Measurements from ENCODE around the gene ZNF280B. TPM values are rescaled to one million over a fixed set of nuclear protein-coding genes. Genes with fewer than 3 reads are reported as not detected.
"Not testable (repeated sequence)": the region's sequence is repeated elsewhere in the genome, so short reads cannot be mapped to it uniquely, and the experiment has no call there.

Gene ZNF280B
- total RNA-seq, 1 experiment from 2014 or later: 0.66 TPM

GRCh38 chr22:22507743-22508273 is 734 bp downstream of the ZNF280B start:
- Histone ChIP-seq H3K9me3 (ENCODE audit: low read length) (no peaks in the 10 kb centered on the region), H2AFZ (ENCODE audit: low read length) (peak overlapping the region; percentile 89), H3F3A (ENCODE audit: low read length, unreplicated experiment) (no peaks in the 10 kb centered on the region), H3K27ac (ENCODE audit: low read length) (no peak overlapping the region), H3K79me2 (ENCODE audit: low read length) (no peaks in the 10 kb centered on the region), H3K4me3 (ENCODE audit: low read length) (peak overlapping the region; percentile 71), H3K36me3 (ENCODE audit: low read depth, low read length) (no peaks in the 10 kb centered on the region), H3K9ac (ENCODE audit: low read length) (peak overlapping the region; percentile 72), H3K27me3 (ENCODE audit: low read length) (peaks cover 3% of the 10 kb centered on the region; the same call in 1 of the 2 replicates), H3K9me2 (replicated peaks; ENCODE audit: low read length) (no peaks in the 10 kb centered on the region), H4K20me1 (ENCODE audit: low read length) (no peaks in the 10 kb centered on the region), H3K4me2 (ENCODE audit: low read length) (peak overlapping the region; percentile 81), H3K4me1 (ENCODE audit: insufficient read depth, low read length) (no peaks in the 10 kb centered on the region; the same call in 1 of the 2 replicates)
- no peak for ATAC-seq
- POLR2A ChIA-PET (ENCODE audit: unreplicated experiment): no interaction called here
- TF ChIP-seq CTCF (conservative IDR thresholded peaks at IDR 0.05; ENCODE audit: low read depth, low read length) (no peak), EZH2 (IDR thresholded peaks at IDR 0.05; ENCODE audit: low read length, unreplicated experiment) (no peak), EZH2phosphoT487 (IDR thresholded peaks at IDR 0.05; ENCODE audit: borderline replicate concordance, low read length) (no peak)
- DNase-seq: no peak
- CTCF ChIA-PET: no interaction called here
- no TSS peak for BruUV-seq (replicated peaks)
- intact Hi-C loops (cut with micrococcal nuclease): no loop called here

- no peak overlapping the region for H3K27ac ChIP-seq (ENCODE audit: low read length)
- no peaks in the 10 kb centered on the region for H3K79me2 ChIP-seq (ENCODE audit: low read length)
- H3K4me1 ChIP-seq (ENCODE audit: insufficient read depth, low read length): no peaks in the 10 kb centered on the region; the same call in 1 of the 2 replicates
- no peak overlapping the region for H2AFZ ChIP-seq (ENCODE audit: low read length)
- POLR2A ChIA-PET (ENCODE audit: unreplicated experiment): no interaction called here
- H3K9me2 ChIP-seq (replicated peaks; ENCODE audit: low read length): no peaks in the 10 kb centered on the region
- no peak overlapping the region for H3K4me2 ChIP-seq (ENCODE audit: low read length)
- no peaks in the 10 kb centered on the region for H3K9me3 ChIP-seq (ENCODE audit: low read length)
- ATAC-seq (no peak), DNase-seq (no peak)
- H3F3A ChIP-seq (ENCODE audit: low read length, unreplicated experiment): no peaks in the 10 kb centered on the region
- intact Hi-C loops (cut with micrococcal nuclease): no loop called here
- BruUV-seq (replicated peaks): no TSS peak
- CTCF ChIA-PET: interaction anchor here (0.6 kb wide), 1 partner anchor 42 kb away, joined by 3 read pairs; no protein-coding TSS in a partner anchor
- no peaks in the 10 kb centered on the region for H3K36me3 ChIP-seq (ENCODE audit: low read depth, low read length)
- no peak for TF ChIP-seq EZH2 (IDR thresholded peaks at IDR 0.05; ENCODE audit: low read length, unreplicated experiment)
- TF ChIP-seq CTCF (conservative IDR thresholded peaks at IDR 0.05; ENCODE audit: low read depth, low read length): no peak
- no peak for TF ChIP-seq EZH2phosphoT487 (IDR thresholded peaks at IDR 0.05; ENCODE audit: borderline replicate concordance, low read length)
- no peak overlapping the region for H3K9ac ChIP-seq (ENCODE audit: low read length)
- H3K27me3 ChIP-seq (ENCODE audit: low read length): no peaks in the 10 kb centered on the region
- H3K4me3 ChIP-seq (ENCODE audit: low read length): no peak overlapping the region
- H4K20me1 ChIP-seq (ENCODE audit: low read length): no peaks in the 10 kb centered on the region
These were observed 1.8 kb downstream of the ZNF280B start for GRCh38 chr22:22506736-22507135.

- no peaks in the 10 kb centered on the region for H3K9me3 ChIP-seq (ENCODE audit: low read length)
- no peak overlapping the region for H2AFZ ChIP-seq (ENCODE audit: low read length)
- no peak overlapping the region for H3K4me2 ChIP-seq (ENCODE audit: low read length)
- H3K4me3 ChIP-seq (ENCODE audit: low read length): no peak overlapping the region
- no peak for DNase-seq
- H3K9me2 ChIP-seq (replicated peaks; ENCODE audit: low read length): no peaks in the 10 kb centered on the region
- CTCF ChIA-PET: no interaction called here
- no peaks in the 10 kb centered on the region for H3F3A ChIP-seq (ENCODE audit: low read length, unreplicated experiment)
- TF ChIP-seq CTCF (conservative IDR thresholded peaks at IDR 0.05; ENCODE audit: low read depth, low read length) (no peak), EZH2 (IDR thresholded peaks at IDR 0.05; ENCODE audit: low read length, unreplicated experiment) (no peak), EZH2phosphoT487 (IDR thresholded peaks at IDR 0.05; ENCODE audit: borderline replicate concordance, low read length) (no peak)
- no peak for ATAC-seq
- no peaks in the 10 kb centered on the region for H3K79me2 ChIP-seq (ENCODE audit: low read length)
- H4K20me1 ChIP-seq (ENCODE audit: low read length): no peaks in the 10 kb centered on the region
- no peak overlapping the region for H3K27ac ChIP-seq (ENCODE audit: low read length)
- no TSS peak for BruUV-seq (replicated peaks)
- H3K27me3 ChIP-seq (ENCODE audit: low read length): no peaks in the 10 kb centered on the region
- H3K4me1 ChIP-seq (ENCODE audit: insufficient read depth, low read length): no peaks in the 10 kb centered on the region
- no peak overlapping the region for H3K9ac ChIP-seq (ENCODE audit: low read length)
- no peaks in the 10 kb centered on the region for H3K36me3 ChIP-seq (ENCODE audit: low read depth, low read length)
- POLR2A ChIA-PET (ENCODE audit: unreplicated experiment): interaction anchor here (0.7 kb wide), 1 partner anchor 61 kb away, joined by 4 read pairs; the partner anchor contains the start of gene PRAME
- intact Hi-C loops (cut with micrococcal nuclease): no loop called here
These were observed 10.3 kb downstream of the ZNF280B start for GRCh38 chr22:22498267-22498666.

DNA sequence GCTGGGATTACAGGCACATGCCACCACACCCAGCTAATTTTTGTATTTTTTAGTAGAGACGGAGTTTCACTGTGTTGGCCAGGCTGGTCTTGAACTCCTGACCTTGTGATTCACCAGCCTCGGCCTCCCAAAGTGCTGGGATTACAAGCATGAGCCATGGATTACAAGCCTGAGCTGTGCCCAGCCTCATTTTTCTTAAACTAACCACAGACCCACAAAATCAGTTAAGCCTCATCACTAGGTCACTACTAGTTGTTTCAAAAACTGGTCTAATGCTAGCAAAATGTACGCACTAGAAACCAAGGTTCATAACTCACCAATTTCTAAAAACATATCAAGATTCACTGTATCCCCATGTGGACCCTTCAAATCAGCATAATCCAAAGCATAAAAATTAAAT is 17.0 kb downstream of the ZNF280B start:
- H3K27ac ChIP-seq (ENCODE audit: low read length); H3K4me2 ChIP-seq (ENCODE audit: low read length); BruUV-seq (replicated peaks); H4K20me1 ChIP-seq (ENCODE audit: low read length); CTCF ChIA-PET; POLR2A ChIA-PET (ENCODE audit: unreplicated experiment); intact Hi-C loops (cut with micrococcal nuclease); H3K4me3 ChIP-seq (ENCODE audit: low read length); H3K9me3 ChIP-seq (ENCODE audit: low read length); H3K27me3 ChIP-seq (ENCODE audit: low read length); DNase-seq; H3F3A ChIP-seq (ENCODE audit: low read length, unreplicated experiment); H3K79me2 ChIP-seq (ENCODE audit: low read length); H3K36me3 ChIP-seq (ENCODE audit: low read depth, low read length); H3K4me1 ChIP-seq (ENCODE audit: insufficient read depth, low read length); H3K9ac ChIP-seq (ENCODE audit: low read length); H2AFZ ChIP-seq (ENCODE audit: low read length); ATAC-seq; H3K9me2 ChIP-seq (replicated peaks; ENCODE audit: low read length): not testable (repeated sequence)
